Measurements from ENCODE around the gene MS4A6A. TPM values are rescaled to one million over a fixed set of nuclear protein-coding genes. Genes with fewer than 3 reads are reported as not detected.

MS4A6A gene
- 1.5 TPM for polyA plus RNA-seq (2013, experiment 1 of 4)
- 1.9 TPM for polyA plus RNA-seq (2013, experiment 2 of 4)
- polyA plus RNA-seq (2013, experiment 3 of 4): 1.0 TPM
- polyA plus RNA-seq (2013, experiment 4 of 4): 2.5 TPM

- Histone ChIP-seq H3K4me3 (ENCODE audit: insufficient read depth, low read depth, low read length) (no peak within 1 kb of the TSS), H3K27ac (ENCODE audit: insufficient read depth, low read depth, low read length, poor library complexity, severe bottlenecking) (peak within 1 kb of the TSS; percentile 36), H3K9me3 (ENCODE audit: control insufficient read depth, low read length) (no peaks in the 10 kb centered on the region), H3K27me3 (ENCODE audit: control insufficient read depth, insufficient read depth, low read length, poor library complexity, severe bottlenecking) (no peaks in the 10 kb centered on the region), H3K4me1 (ENCODE audit: control insufficient read depth, insufficient read depth, low read length) (peaks cover 12% of the 10 kb centered on the region), H3K36me3 (ENCODE audit: control insufficient read depth, insufficient read depth, low read length) (no peaks in the 10 kb centered on the region)
- WGBS, 2 experiments: 84 to 85% methylated on average over 10 of the region's 10 CpGs
Measured at GRCh38 chr11:60182541-60183330, at the start of gene MS4A6A. Gene MS4A6A (minus strand): TSS chr11:60183083. CDS start chr11:60181727, 1,356 bp downstream.

- WGBS, 2 experiments: no CpG with 5 or more reads among the region's 1 CpG
Measured at GRCh38 chr11:60230681-60231080, 47.8 kb upstream of the MS4A6A start.

GRCh38 chr11:60222141-60222540 is 39.3 kb upstream of the MS4A6A start:
- WGBS, 2 experiments: 94 to 96% methylated on average over 4 of the region's 4 CpGs
- no peaks in the 10 kb centered on the region for H3K36me3 ChIP-seq (ENCODE audit: control insufficient read depth, insufficient read depth, low read length)

More at GRCh38 chr11:60230681-60231080, 47.8 kb upstream of the MS4A6A start:
- Histone ChIP-seq H3K4me1 (ENCODE audit: control insufficient read depth, insufficient read depth, low read length) (no peaks in the 10 kb centered on the region), H3K4me3 (ENCODE audit: insufficient read depth, low read depth, low read length) (no peak overlapping the region), H3K36me3 (ENCODE audit: control insufficient read depth, insufficient read depth, low read length) (no peaks in the 10 kb centered on the region), H3K9me3 (ENCODE audit: control insufficient read depth, low read length) (no peaks in the 10 kb centered on the region), H3K27me3 (ENCODE audit: control insufficient read depth, insufficient read depth, low read length, poor library complexity, severe bottlenecking) (no peaks in the 10 kb centered on the region), H3K27ac (ENCODE audit: insufficient read depth, low read depth, low read length, poor library complexity, severe bottlenecking) (no peak overlapping the region)

GRCh38 chr11:60221692-60222091 is 38.8 kb upstream of the MS4A6A start:
- no peak overlapping the region for H3K4me3 ChIP-seq (ENCODE audit: insufficient read depth, low read depth, low read length)
- no peaks in the 10 kb centered on the region for H3K4me1 ChIP-seq (ENCODE audit: control insufficient read depth, insufficient read depth, low read length)
- no peak overlapping the region for H3K27ac ChIP-seq (ENCODE audit: insufficient read depth, low read depth, low read length, poor library complexity, severe bottlenecking)
- no peaks in the 10 kb centered on the region for H3K9me3 ChIP-seq (ENCODE audit: control insufficient read depth, low read length)
- no peaks in the 10 kb centered on the region for H3K36me3 ChIP-seq (ENCODE audit: control insufficient read depth, insufficient read depth, low read length)
- WGBS, 2 experiments: 61 to 62% methylated on average over 3 of the region's 3 CpGs
- no peaks in the 10 kb centered on the region for H3K27me3 ChIP-seq (ENCODE audit: control insufficient read depth, insufficient read depth, low read length, poor library complexity, severe bottlenecking)

More at GRCh38 chr11:60222141-60222540, 39.3 kb upstream of the MS4A6A start:
- Histone ChIP-seq H3K27ac (ENCODE audit: insufficient read depth, low read depth, low read length, poor library complexity, severe bottlenecking) (no peak overlapping the region), H3K4me1 (ENCODE audit: control insufficient read depth, insufficient read depth, low read length) (no peaks in the 10 kb centered on the region), H3K27me3 (ENCODE audit: control insufficient read depth, insufficient read depth, low read length, poor library complexity, severe bottlenecking) (no peaks in the 10 kb centered on the region), H3K4me3 (ENCODE audit: insufficient read depth, low read depth, low read length) (no peak overlapping the region), H3K9me3 (ENCODE audit: control insufficient read depth, low read length) (no peaks in the 10 kb centered on the region)

GRCh38 chr11:60221181-60221580 is 38.3 kb upstream of the MS4A6A start:
- 91% methylated on average over 3 of the region's 3 CpGs for WGBS, 2 experiments
- no peaks in the 10 kb centered on the region for H3K9me3 ChIP-seq (ENCODE audit: control insufficient read depth, low read length)
- H3K4me3 ChIP-seq (ENCODE audit: insufficient read depth, low read depth, low read length): no peak overlapping the region
- H3K36me3 ChIP-seq (ENCODE audit: control insufficient read depth, insufficient read depth, low read length): no peaks in the 10 kb centered on the region
- H3K27ac ChIP-seq (ENCODE audit: insufficient read depth, low read depth, low read length, poor library complexity, severe bottlenecking): no peak overlapping the region
- H3K4me1 ChIP-seq (ENCODE audit: control insufficient read depth, insufficient read depth, low read length): no peaks in the 10 kb centered on the region
- no peaks in the 10 kb centered on the region for H3K27me3 ChIP-seq (ENCODE audit: control insufficient read depth, insufficient read depth, low read length, poor library complexity, severe bottlenecking)

GRCh38 chr11:60214386-60214785 is 31.5 kb upstream of the MS4A6A start:
- 86 to 98% methylated on average over 1 of the region's 1 CpG for WGBS, 2 experiments
- no peak overlapping the region for H3K4me3 ChIP-seq (ENCODE audit: insufficient read depth, low read depth, low read length)

GRCh38 chr11:60211206-60211605 is 28.3 kb upstream of the MS4A6A start:
- no peaks in the 10 kb centered on the region for H3K4me1 ChIP-seq (ENCODE audit: control insufficient read depth, insufficient read depth, low read length)
- H3K27ac ChIP-seq (ENCODE audit: insufficient read depth, low read depth, low read length, poor library complexity, severe bottlenecking): no peak overlapping the region
- H3K9me3 ChIP-seq (ENCODE audit: control insufficient read depth, low read length): no peaks in the 10 kb centered on the region
- H3K4me3 ChIP-seq (ENCODE audit: insufficient read depth, low read depth, low read length): no peak overlapping the region
- H3K36me3 ChIP-seq (ENCODE audit: control insufficient read depth, insufficient read depth, low read length): no peaks in the 10 kb centered on the region
- H3K27me3 ChIP-seq (ENCODE audit: control insufficient read depth, insufficient read depth, low read length, poor library complexity, severe bottlenecking): no peaks in the 10 kb centered on the region
- 92 to 96% methylated on average over 4 of the region's 4 CpGs for WGBS, 2 experiments

More at GRCh38 chr11:60214386-60214785, 31.5 kb upstream of the MS4A6A start:
- Histone ChIP-seq H3K36me3 (ENCODE audit: control insufficient read depth, insufficient read depth, low read length) (no peaks in the 10 kb centered on the region), H3K4me1 (ENCODE audit: control insufficient read depth, insufficient read depth, low read length) (no peaks in the 10 kb centered on the region), H3K27me3 (ENCODE audit: control insufficient read depth, insufficient read depth, low read length, poor library complexity, severe bottlenecking) (no peaks in the 10 kb centered on the region), H3K27ac (ENCODE audit: insufficient read depth, low read depth, low read length, poor library complexity, severe bottlenecking) (no peak overlapping the region), H3K9me3 (ENCODE audit: control insufficient read depth, low read length) (no peaks in the 10 kb centered on the region)

- Histone ChIP-seq H3K27ac (ENCODE audit: insufficient read depth, low read depth, low read length, poor library complexity, severe bottlenecking) (no peak overlapping the region), H3K4me1 (ENCODE audit: control insufficient read depth, insufficient read depth, low read length) (no peaks in the 10 kb centered on the region), H3K36me3 (ENCODE audit: control insufficient read depth, insufficient read depth, low read length) (no peaks in the 10 kb centered on the region), H3K27me3 (ENCODE audit: control insufficient read depth, insufficient read depth, low read length, poor library complexity, severe bottlenecking) (no peaks in the 10 kb centered on the region), H3K9me3 (ENCODE audit: control insufficient read depth, low read length) (no peaks in the 10 kb centered on the region), H3K4me3 (ENCODE audit: insufficient read depth, low read depth, low read length) (no peak overlapping the region)
- WGBS, 2 experiments: 95 to 100% methylated on average over 3 of the region's 3 CpGs
Measured at GRCh38 chr11:60209977-60210376, 27.1 kb upstream of the MS4A6A start.

GRCh38 chr11:60208951-60209350 is 26.1 kb upstream of the MS4A6A start:
- Histone ChIP-seq H3K27me3 (ENCODE audit: control insufficient read depth, insufficient read depth, low read length, poor library complexity, severe bottlenecking) (no peaks in the 10 kb centered on the region), H3K27ac (ENCODE audit: insufficient read depth, low read depth, low read length, poor library complexity, severe bottlenecking) (no peak overlapping the region), H3K9me3 (ENCODE audit: control insufficient read depth, low read length) (no peaks in the 10 kb centered on the region), H3K4me3 (ENCODE audit: insufficient read depth, low read depth, low read length) (no peak overlapping the region), H3K36me3 (ENCODE audit: control insufficient read depth, insufficient read depth, low read length) (no peaks in the 10 kb centered on the region), H3K4me1 (ENCODE audit: control insufficient read depth, insufficient read depth, low read length) (no peaks in the 10 kb centered on the region)
- WGBS, 2 experiments: 45 to 68% methylated on average over 1 of the region's 1 CpG

- Histone ChIP-seq H3K4me1 (ENCODE audit: control insufficient read depth, insufficient read depth, low read length) (no peaks in the 10 kb centered on the region), H3K9me3 (ENCODE audit: control insufficient read depth, low read length) (no peaks in the 10 kb centered on the region), H3K27ac (ENCODE audit: insufficient read depth, low read depth, low read length, poor library complexity, severe bottlenecking) (no peak overlapping the region), H3K4me3 (ENCODE audit: insufficient read depth, low read depth, low read length) (no peak overlapping the region), H3K27me3 (ENCODE audit: control insufficient read depth, insufficient read depth, low read length, poor library complexity, severe bottlenecking) (no peaks in the 10 kb centered on the region), H3K36me3 (ENCODE audit: control insufficient read depth, insufficient read depth, low read length) (no peaks in the 10 kb centered on the region)
- WGBS, 2 experiments: 75 to 77% methylated on average over 3 to 4 of the region's 4 CpGs
Measured at GRCh38 chr11:60208146-60208895, 25.4 kb upstream of the MS4A6A start.

All from ectodermal cell (in vitro differentiated cells).